GM15510 (cell line): Measurements from ENCODE around the gene RHOB.

ENCODE experiments used
- POLR2A ChIP-seq: IDR thresholded peaks from 3 replicates; pipeline ENCODE4 v1.6.1; 2011; ENCODE audit warnings: borderline replicate concordance; ENCODE audit not compliant: insufficient read length; ENCODE audit errors: extremely low read depth

RHOB gene

GRCh38 chr2:20430035-20430434, 16.8 kb upstream of the RHOB start:
- no peak for TF ChIP-seq POLR2A

GRCh38 chr2:20430461-20431300, 16.2 kb upstream of the RHOB start:
- no peak for TF ChIP-seq POLR2A

- no peak for TF ChIP-seq POLR2A
Measured at GRCh38 chr2:20431301-20431698, 15.6 kb upstream of the RHOB start.

DNA sequence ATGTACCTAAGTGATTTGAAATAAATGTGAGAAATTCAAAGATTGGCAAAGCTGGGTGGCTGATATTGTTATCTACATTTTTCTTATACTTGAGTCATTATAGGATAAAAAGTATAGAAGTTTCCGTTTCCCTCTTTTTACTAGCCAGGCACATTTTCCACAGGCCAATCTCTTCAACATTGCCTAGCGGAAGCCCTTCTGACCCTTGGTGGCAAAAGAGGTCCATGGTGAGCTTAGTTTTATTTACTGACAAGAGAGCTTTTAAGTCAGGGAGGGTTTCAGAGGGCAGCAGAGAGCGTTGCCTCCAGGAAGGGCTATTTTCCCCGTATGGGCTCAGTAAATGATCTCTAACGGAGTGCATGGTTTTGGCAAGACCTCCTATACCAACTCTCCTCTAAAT, 15.1 kb upstream of the RHOB start:
- no peak for TF ChIP-seq POLR2A

- TF ChIP-seq POLR2A = no peak
Measured at GRCh38 chr2:20432714-20433113, 14.2 kb upstream of the RHOB start.

- TF ChIP-seq POLR2A = no peak
Measured at GRCh38 chr2:20433249-20433648, 13.6 kb upstream of the RHOB start.

DNA sequence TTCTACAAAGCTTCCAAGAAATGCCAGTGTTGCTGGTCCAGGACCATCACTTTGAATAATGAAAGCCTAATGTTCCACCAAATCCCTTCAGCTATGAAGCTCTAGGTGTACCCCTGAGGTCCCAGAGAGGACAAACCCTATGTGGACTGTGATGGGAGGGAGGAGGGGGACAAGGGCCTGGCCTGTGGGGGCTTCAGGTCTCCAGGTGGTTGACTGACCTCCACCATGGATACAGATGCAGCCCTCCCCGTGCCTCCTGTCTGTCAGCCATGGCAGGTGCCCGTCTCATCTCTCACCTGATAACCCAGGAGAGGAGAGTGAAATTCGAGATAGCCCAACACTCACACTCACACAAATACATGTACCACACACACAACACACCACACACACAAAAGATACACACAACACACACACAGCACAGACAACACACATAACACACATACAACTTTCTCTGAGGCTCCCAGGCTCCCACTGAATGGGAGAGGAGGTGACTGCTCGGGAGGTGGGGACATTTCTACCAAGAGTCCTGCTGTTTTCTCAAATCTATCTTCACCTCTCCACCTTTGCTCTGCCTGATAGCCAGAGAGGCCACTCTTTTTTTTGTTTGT, 12.8 kb upstream of the RHOB start:
- TF ChIP-seq POLR2A = no peak

DNA sequence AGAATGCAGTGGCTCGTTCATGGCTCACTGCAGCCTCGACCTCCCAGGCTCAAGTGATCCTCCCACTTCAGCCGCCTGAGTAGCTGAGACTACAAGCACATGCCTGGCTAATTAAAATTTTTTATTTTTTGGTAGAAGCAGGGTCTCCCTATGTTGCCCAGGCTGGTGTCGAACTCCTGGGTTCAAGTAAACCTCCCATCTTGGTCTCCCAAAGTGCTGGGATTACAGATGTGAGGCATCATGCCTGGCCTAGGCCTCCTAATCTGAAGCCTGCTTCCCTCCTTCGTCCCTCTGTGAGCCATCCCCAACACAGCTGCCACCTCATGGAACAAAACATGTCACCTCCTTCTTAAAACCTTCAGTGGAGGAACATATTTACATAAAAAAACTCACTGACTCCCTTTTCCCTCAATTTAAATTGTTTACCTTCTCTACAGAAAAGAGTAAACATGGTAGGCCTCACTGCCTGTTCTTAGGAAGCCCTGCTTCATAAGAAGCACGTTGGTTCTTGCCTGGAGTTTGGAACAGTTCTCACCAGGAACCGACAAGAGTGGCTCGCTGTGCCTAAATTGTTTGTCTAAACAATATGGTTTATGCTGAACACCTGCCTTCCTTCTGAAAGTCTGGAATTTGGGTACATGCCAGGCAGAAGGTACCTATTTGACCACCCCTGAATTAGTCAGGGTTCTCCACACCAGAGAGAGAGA, 12.1 kb upstream of the RHOB start:
- no peak for TF ChIP-seq POLR2A

DNA sequence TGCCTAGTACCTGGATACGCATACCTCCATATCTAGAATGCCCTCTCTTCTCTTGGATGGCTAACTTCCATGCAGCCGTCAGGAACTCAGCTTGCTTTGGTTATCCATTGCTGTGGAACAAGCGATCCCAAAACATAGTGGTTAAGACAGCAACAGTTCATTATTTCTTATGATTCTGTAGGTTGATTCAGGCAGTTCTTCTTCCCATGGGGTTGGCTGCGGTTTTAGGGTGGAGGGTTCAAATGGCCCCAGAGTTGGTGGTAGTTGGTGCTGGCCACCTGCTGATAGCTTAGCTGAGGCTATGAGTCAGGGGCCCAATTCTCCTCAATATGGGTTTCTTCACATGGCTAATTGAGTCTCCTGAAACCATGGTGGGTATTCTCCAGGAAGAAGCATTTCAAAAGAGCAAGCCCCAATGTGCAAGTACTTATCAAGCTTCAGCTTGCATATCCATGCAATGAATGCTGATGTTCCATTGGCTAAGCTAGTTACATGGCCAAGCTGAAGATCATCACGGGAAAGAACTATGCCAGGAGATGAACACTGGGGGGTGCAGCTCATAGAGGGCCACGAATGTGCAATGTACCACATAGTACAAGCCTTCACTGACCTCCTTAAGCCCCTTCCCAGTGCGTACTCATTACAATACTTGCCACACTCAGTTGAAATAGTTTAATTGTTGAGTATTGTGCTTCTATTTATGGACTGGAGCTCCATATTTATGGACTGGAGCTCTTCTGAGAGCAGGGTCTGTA, 10.0 kb upstream of the RHOB start:
- no peak for TF ChIP-seq POLR2A

DNA sequence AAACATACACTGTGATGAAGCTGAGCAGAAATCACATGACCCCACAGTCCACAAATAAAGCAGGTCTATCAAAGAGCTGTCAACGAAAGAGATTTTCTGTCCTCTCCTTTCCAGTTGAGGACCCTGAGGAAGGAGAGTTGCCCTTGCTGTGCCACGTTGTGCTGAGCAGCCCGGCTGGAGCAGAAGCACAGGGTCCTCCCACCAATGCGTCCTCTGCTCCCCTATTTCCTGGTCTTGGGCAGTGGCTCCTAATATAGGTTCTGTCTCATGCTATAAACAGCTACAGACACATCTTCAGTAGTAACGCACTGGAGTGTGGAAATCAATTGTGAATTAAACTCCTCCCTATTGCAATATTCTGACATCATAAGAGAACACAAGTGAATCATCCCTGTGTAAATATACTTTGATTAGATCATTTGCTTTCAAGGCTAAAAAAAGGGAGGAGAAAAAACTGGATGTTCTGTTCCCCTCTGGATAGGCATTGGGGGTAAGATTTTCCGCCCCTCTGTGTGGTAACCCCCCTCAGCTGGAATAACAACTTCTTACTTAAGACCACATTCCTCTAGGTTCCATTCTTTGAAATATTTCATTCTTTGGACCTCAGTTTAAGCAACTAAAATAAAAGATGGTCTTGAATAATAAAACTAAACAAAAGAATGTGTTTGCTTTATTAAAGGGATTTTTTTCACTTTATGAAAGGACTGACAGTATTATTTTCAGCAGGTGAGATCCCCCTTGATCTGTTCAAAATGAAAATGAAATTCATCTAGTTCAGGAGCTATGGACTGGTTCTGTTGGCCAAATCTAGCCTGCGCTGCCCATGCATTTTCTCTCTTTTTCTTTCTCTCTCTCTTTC, 8.3 kb upstream of the RHOB start:
- no peak for TF ChIP-seq POLR2A

DNA sequence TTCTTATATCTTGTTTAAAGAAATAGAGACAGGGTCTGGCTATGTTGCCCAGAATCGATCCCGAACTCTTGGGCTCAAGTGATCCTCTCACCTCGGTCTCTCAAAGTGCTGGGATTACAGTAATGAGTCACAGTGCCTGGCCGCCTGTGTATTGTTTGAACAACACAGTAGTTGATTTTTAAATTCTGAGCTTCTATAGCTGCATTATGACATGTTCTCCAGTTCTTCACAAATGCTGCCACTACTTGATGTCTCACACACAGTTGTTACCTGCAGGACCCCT, 7.7 kb upstream of the RHOB start:
- no peak for TF ChIP-seq POLR2A

GRCh38 chr2:20439503-20439902, 7.4 kb upstream of the RHOB start:
- TF ChIP-seq POLR2A = no peak

DNA sequence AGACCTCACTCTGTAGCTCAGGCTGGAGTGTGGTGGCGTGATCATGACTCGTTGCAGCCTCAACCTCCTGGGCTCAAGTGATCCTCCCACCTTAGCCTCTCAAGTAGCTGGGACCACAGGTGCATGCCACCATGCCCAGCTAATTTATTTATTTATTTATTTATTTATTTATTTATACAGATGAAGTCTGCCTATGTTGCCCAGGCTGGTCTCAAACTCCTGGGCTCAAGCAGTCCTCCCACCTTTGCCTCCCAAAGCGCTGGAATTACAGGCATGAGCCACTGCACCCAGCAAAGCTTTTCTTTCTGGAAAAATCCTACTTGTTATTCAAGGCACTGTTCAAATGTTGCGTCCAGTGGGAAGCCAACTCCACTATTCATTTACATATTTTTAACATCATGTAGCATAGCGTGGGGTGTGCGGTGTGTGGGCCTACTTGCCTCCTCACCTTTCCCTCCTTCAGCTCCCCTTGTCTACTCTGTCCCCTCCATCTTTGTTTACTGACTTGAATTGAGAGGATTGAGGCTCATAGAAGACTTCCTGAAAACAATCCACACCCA, 6.8 kb upstream of the RHOB start:
- no peak for TF ChIP-seq POLR2A
